GM19468 (cell line): ENCODE results near the gene ARHGAP30.
"Not testable (repeated sequence)": the region's sequence is repeated elsewhere in the genome, so short reads cannot be mapped to it uniquely, and the experiment has no call there.

Experiments used
- ATAC-seq: cut with Tn5 transposase; IDR thresholded peaks from one replicate; pipeline ENCODE4 v1.9.1; 2021; ENCODE audit warnings: mild to moderate bottlenecking, moderate library complexity, moderate number of reproducible peaks; ENCODE audit not compliant: unreplicated experiment; ENCODE audit errors: extremely low read depth

The ARHGAP30 gene, protein sequence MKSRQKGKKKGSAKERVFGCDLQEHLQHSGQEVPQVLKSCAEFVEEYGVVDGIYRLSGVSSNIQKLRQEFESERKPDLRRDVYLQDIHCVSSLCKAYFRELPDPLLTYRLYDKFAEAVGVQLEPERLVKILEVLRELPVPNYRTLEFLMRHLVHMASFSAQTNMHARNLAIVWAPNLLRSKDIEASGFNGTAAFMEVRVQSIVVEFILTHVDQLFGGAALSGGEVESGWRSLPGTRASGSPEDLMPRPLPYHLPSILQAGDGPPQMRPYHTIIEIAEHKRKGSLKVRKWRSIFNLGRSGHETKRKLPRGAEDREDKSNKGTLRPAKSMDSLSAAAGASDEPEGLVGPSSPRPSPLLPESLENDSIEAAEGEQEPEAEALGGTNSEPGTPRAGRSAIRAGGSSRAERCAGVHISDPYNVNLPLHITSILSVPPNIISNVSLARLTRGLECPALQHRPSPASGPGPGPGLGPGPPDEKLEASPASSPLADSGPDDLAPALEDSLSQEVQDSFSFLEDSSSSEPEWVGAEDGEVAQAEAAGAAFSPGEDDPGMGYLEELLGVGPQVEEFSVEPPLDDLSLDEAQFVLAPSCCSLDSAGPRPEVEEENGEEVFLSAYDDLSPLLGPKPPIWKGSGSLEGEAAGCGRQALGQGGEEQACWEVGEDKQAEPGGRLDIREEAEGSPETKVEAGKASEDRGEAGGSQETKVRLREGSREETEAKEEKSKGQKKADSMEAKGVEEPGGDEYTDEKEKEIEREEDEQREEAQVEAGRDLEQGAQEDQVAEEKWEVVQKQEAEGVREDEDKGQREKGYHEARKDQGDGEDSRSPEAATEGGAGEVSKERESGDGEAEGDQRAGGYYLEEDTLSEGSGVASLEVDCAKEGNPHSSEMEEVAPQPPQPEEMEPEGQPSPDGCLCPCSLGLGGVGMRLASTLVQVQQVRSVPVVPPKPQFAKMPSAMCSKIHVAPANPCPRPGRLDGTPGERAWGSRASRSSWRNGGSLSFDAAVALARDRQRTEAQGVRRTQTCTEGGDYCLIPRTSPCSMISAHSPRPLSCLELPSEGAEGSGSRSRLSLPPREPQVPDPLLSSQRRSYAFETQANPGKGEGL

DNA sequence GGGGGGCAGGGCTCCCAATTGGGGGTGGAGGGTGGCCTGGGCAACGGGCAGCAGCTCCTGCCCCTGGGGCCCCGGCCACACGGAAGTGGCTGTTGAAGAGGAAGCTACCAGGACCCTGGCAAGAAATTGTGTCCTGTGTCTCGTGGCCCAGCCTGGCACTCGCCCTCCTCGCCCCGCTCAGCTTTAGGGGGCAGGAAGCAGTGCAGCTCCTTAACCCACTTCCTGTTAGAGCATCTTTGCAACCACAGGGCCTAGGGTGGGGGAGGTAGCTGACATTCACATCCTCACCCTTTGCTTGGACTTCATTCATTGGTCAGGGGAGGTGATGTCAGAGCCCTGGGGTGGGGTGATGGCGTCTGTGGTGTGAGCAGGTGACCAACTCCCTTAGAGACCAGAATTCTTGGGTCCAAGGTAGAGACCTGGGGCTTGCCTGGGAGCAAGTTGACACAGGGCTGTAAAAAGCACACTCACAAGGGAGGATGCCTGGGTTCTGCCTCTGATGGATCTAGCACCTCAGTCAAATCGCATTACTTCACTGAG, at the start of gene ARHGAP30:
ARHGAP30 (minus strand) TSS at position 161 of the 540 bp plus-strand sequence. CDS start 267 bp downstream, outside the sequence.
- ATAC-seq = peak; percentile 74

DNA sequence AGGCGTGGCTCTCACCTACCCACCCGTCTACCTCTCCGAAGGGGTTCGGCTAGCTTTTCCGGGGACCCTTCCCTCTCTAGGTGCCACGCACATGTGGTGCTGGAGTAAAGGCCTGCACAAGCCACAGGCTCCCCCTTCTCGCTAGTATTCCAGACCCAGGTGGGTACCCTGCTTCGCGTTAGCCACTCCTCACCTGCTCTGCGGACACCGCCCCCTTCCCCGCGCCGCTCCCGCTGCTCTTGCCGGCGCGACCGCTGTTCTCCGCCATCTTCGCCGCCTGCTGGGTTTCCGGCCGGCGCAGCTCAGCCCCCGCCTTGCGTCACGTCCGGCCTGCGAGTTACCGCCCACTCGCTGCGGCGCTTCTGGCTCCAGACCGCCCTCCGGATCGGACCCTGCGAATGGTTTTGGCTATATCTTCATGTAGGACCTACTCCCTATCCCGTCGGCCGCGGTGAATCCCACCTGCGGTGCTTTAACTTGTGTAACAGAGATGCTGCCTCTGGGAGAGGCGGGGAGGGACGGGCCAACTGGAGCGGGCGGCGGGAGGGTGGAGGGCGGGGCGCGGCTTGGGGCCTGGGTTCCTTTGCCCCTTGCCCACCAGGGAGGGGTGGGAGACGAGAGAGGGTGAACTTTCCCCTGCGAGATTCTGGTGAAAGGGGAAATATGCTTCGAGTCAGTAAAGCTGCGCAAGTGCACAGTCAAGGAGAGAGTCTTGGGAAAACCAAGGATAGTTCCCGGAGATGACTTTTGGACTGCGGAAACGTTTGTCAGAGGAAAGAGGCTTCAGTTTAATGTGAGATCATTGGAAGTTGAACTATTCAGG, 48.3 kb upstream of the ARHGAP30 start, which contains the start of the genes NIT1 and PFDN2:
NIT1 (plus strand) TSS at position 347 of the 823 bp plus-strand sequence; CDS start at position 419, 72 bp downstream.
PFDN2 (minus strand) TSS at position 279 of the 823 bp plus-strand sequence; CDS start at position 268, 11 bp downstream.
- ATAC-seq = no peak

GRCh38 chr1:161115961-161116360, 46.3 kb upstream of the ARHGAP30 start:
- ATAC-seq = not testable (repeated sequence)

GRCh38 chr1:161115132-161115711, 45.5 kb upstream of the ARHGAP30 start:
- no peak for ATAC-seq

DNA sequence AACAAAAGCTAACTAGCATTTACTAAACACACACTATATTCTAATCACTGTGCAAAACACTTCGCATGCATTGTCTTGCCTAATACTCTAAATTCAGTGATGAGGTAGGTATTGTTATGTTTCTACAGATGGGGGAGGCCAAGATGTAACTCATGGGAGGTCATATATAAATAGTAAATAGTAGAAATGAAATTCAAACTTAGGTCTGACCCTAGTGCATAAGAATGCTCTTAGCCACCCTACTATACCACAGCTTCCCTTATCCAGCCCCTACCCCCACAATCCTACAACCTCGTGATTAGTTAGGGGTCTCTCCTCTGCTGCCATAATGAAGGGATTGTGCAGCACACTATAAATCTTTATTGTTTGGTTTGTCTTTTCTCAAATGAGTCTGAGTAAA, 44.9 kb upstream of the ARHGAP30 start:
- no peak for ATAC-seq

DNA sequence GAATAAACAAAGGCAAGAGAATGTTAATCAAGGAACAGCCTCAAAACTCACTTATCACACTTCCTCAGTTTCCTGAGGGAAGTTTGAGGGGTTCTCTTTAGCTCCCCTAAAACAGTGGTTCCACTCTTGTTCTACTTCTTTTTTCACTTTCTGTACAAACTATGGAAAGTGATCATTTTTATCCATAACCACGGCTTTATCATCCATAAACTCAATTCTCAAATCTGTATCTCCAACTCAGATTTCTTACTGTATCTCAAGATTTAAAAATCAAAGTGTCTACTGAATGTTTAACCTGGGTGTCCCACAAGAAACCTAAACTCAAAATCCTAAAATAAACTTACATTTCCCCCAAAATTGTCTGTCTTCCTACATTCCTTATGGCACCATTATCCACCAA, 44.2 kb upstream of the ARHGAP30 start:
- ATAC-seq = no peak

- no peak for ATAC-seq
Measured at GRCh38 chr1:161111527-161111926, 41.8 kb upstream of the ARHGAP30 start.

DNA sequence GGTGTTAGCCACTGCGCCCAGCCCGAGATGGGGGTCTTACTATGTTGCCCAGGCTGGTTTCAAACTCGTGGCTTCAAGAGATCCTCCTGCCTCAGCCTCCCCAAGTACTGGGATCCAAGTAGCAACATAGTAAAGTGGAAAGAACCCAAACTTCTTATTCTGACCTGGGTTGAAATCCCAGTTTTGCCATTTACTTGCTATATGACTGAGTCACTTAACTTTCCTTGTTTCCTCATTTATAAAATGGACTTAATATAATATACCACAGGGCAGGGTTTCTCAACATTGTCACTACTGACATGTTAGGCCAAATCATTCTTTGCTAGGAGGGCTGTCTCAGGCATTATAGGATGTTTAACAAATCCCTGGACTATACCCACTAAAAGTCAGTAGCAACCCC, 41.4 kb upstream of the ARHGAP30 start:
- no peak for ATAC-seq

- no peak for ATAC-seq
Measured at GRCh38 chr1:161106431-161106830, 36.7 kb upstream of the ARHGAP30 start.

- no peak for ATAC-seq
Measured at GRCh38 chr1:161100556-161100955, 30.9 kb upstream of the ARHGAP30 start.

DNA sequence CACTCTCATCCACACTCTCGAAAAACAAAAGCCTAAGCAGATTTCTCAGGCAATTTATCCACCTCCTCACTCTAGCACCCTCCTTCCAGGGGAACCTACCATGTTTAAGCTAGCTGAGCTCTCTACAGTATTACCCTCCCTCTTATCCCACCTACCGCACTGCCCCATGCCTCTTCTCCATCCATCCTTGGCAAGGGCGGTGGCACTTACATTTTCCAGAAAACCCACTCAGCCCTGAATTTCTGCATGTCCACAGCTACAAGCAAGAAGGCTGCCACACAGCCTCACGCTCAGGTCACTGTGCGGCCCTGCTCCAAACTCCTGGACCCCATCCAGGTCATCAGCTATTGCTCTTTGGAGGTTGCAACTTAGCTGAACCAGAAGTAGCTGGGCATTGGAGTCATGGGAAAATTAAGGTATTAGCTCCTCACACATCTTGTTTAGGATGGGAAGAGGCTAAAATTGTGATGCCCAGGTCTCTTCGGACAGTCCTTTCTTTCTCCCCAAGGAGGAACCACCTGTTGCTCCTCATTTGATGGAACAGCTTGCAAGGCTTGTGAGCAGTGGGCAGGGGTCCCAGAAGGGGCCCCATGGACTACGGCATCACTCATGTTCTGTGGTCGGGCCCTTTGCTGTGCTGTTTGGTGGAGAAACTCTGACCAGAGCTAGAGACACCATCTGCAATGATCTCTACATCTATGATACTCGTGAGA, 29.6 kb upstream of the ARHGAP30 start:
- no peak for ATAC-seq

GRCh38 chr1:161098210-161099068, 28.7 kb upstream of the ARHGAP30 start, which contains the start of gene KLHDC9:
KLHDC9 (plus strand) TSS chr1:161098361; CDS start chr1:161098536, 175 bp downstream.
- peak; percentile 63 for ATAC-seq

DNA sequence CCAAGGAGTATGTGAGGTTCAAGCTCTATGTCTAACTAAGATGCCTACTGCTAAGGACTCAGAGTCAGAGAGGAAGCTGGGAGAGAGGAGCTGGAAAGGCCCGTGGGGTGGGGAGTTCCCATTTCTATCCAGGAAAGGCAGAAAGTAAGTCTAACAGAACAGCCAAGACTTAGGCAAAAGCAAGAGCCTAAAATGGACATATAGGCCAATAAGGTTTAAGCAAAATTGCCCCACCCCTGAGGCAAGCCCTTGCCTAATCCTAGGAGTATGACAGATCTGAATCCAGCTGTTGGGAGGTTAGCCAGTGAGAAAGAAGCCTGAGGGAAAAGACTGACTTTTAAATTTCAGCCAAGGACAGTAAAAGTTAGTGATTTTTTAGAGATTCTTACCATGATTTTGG, 26.8 kb upstream of the ARHGAP30 start:
- no peak for ATAC-seq

DNA sequence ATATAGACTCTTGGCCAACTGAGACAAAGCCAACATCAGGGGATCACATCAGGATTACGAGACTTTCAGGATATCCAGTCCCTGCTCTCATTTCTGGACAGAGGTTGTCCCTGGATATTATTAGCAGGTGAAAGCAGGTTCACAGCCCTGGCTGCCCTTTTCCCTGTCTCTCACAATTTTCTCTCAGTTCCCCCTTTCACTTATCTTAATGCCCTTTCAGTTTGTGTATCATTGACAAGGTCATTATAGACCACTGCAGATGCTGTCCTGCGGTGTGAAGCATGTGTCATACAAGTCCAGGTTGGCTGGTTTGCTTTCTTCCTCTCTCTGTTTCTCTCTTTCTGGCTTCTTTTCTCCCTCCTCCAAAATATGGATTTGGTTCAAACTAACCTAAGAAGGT, 26.3 kb upstream of the ARHGAP30 start:
- no peak for ATAC-seq

- no peak for ATAC-seq
Measured at GRCh38 chr1:161095230-161095629, 25.5 kb upstream of the ARHGAP30 start.

DNA sequence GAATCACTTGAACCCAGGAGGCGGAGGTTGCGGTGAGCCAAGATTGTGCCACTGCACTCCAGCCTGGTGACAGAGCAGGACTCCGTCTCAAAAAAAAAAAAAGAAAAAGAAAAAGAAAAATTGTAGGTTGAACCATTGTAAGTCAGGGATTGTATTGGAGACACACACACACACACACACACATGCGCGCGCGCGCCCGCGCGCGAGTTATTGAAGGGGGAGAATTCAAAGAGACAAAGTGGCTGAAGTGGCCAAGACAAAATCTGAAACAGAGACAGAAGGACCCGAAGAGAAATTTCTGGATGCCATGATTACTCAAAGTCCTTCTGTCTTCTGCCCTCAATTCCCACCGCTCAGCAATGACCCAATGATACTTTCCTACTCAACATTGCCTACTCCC, 24.8 kb upstream of the ARHGAP30 start:
- no peak for ATAC-seq

- ATAC-seq = no peak
Measured at GRCh38 chr1:161092621-161093028, 22.9 kb upstream of the ARHGAP30 start.
